MM.1S (cell line): Measurements from ENCODE around the gene SYNGR2.

Source experiments
- DNase-seq: peaks from one replicate; pipeline ENCODE4 v3.0.0-alpha.2; 2015
- H2AFZ ChIP-seq: fragments of 300-600 bp; sonication (generic); 2 replicates; pipeline ENCODE4 v1.6.0; 2016; ENCODE audit warnings: antibody characterized with exemption, low read length
- H3F3A ChIP-seq: fragments of 300-600 bp; sonication (generic); 2 replicates; pipeline ENCODE4 v1.6.1; 2016; ENCODE audit warnings: mild to moderate bottlenecking, antibody characterized with exemption, low read length, moderate library complexity, mixed read lengths; ENCODE audit not compliant: insufficient read depth
- H3K27ac ChIP-seq: fragments of 300-600 bp; sonication (generic); 2 replicates; pipeline ENCODE4 v1.5.1; 2016; ENCODE audit warnings: mild to moderate bottlenecking, low read length
- H3K27me3 ChIP-seq: fragments of 300-600 bp; sonication (generic); replicated peaks from 2 replicates; pipeline ENCODE4 v1.6.0; 2016; ENCODE audit warnings: low read length; ENCODE audit not compliant: insufficient read depth
- H3K36me3 ChIP-seq: fragments of 300-600 bp; sonication (generic); replicated peaks from 2 replicates; pipeline ENCODE4 v1.6.1; 2016; ENCODE audit warnings: mild to moderate bottlenecking, low read length, mixed read lengths; ENCODE audit not compliant: insufficient read depth
- H3K4me1 ChIP-seq: fragments of 300-600 bp; sonication (generic); 2 replicates; pipeline ENCODE4 v1.6.1; 2016; ENCODE audit warnings: low read length, mixed read lengths
- H3K4me2 ChIP-seq: fragments of 300-600 bp; sonication (generic); 2 replicates; pipeline ENCODE4 v1.6.0; 2016; ENCODE audit warnings: low read depth, low read length
- H3K4me3 ChIP-seq: fragments of 300-600 bp; sonication (generic); 2 replicates; pipeline ENCODE4 v1.5.1; 2016; ENCODE audit warnings: low read length, mixed read lengths
- H3K79me2 ChIP-seq: fragments of 300-600 bp; sonication (generic); 2 replicates; pipeline ENCODE4 v1.6.1; 2016; ENCODE audit warnings: mixed run types, low read length, mixed read lengths
- H3K9ac ChIP-seq: fragments of 300-600 bp; sonication (generic); 2 replicates; pipeline ENCODE4 v1.6.1; 2016; ENCODE audit warnings: low read length, mixed read lengths
- H3K9me2 ChIP-seq: fragments of 300-600 bp; sonication (generic); replicated peaks from 2 replicates; pipeline ENCODE4 v1.6.1; 2016; ENCODE audit warnings: mild to moderate bottlenecking, low read length, mixed read lengths; ENCODE audit not compliant: insufficient read depth
- H3K9me3 ChIP-seq: fragments of 300-600 bp; sonication (generic); replicated peaks from 2 replicates; pipeline ENCODE4 v1.6.1; 2016; ENCODE audit warnings: mild to moderate bottlenecking, low read length, mixed read lengths; ENCODE audit not compliant: insufficient read depth
- H4K20me1 ChIP-seq: fragments of 300-600 bp; sonication (generic); 2 replicates; pipeline ENCODE4 v1.6.1; 2016; ENCODE audit warnings: mild to moderate bottlenecking, low read length, moderate library complexity, mixed read lengths; ENCODE audit not compliant: insufficient read depth
- CTCF ChIP-seq: fragments of 300-600 bp; sonication (generic); IDR thresholded peaks from 2 replicates; pipeline ENCODE4 v1.5.1; 2016; ENCODE audit warnings: antibody characterized with exemption, low read length, mixed read lengths
- EZH2 ChIP-seq: fragments of 300-600 bp; sonication (generic); optimal IDR thresholded peaks from 2 replicates; pipeline ENCODE3; 2017; ENCODE audit warnings: low read depth, mild to moderate bottlenecking, antibody characterized with exemption, low read length, mixed read lengths
- EZH2phosphoT487 ChIP-seq: fragments of 300-600 bp; sonication (generic); IDR thresholded peaks from 2 replicates; pipeline ENCODE4 v1.6.1; 2018; ENCODE audit warnings: antibody characterized with exemption, low read length

Gene SYNGR2

GRCh38 chr17:78182504-78182903 lies 14.1 kb downstream of the SYNGR2 start:
- Histone ChIP-seq H3K4me1 (peaks cover 27% of the 10 kb centered on the region), H3K4me3 (no peak overlapping the region), H3K27ac (no peak overlapping the region), H3K9ac (no peak overlapping the region), H3F3A (peaks cover 19% of the 10 kb centered on the region), H3K4me2 (no peak overlapping the region), H4K20me1 (no peaks in the 10 kb centered on the region), H2AFZ (no peak overlapping the region), H3K27me3 (no peaks in the 10 kb centered on the region), H3K9me2 (no peaks in the 10 kb centered on the region), H3K36me3 (peaks cover 4% of the 10 kb centered on the region; the same call in 1 of the 2 replicates), H3K79me2 (peaks cover 73% of the 10 kb centered on the region), H3K9me3 (no peaks in the 10 kb centered on the region)
- no peak for DNase-seq
- TF ChIP-seq EZH2phosphoT487 (no peak), EZH2 (no peak), CTCF (no peak)

DNA sequence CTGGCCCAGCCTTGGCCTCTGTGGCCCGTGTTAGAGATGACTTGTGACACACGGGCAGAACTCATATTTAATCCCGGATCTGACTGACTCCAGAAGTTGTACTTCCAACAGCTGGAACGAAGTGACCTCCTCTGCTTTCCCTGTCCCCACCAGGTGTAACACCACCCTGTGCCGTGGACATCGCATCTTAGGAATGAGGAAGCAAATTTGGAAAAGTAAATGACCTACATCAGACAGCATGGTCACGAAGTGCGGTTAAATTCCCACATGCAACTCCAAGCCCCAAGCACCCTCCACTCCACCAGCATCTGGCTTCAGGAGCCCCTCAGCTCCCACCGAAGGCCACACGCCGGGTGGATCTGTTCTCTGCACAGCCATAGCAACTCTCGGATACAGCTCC lies 15.5 kb downstream of the SYNGR2 start:
- Histone ChIP-seq H3K4me1 (peaks cover 27% of the 10 kb centered on the region), H2AFZ (no peak overlapping the region), H3K4me2 (peak overlapping the region; percentile 9; the same call in 1 of the 2 replicates), H3K9me3 (no peaks in the 10 kb centered on the region), H3K4me3 (no peak overlapping the region), H4K20me1 (no peaks in the 10 kb centered on the region), H3K27me3 (no peaks in the 10 kb centered on the region), H3K9me2 (no peaks in the 10 kb centered on the region), H3K36me3 (peaks cover 4% of the 10 kb centered on the region; the same call in 1 of the 2 replicates), H3K9ac (no peak overlapping the region), H3K27ac (no peak overlapping the region), H3F3A (peaks cover 19% of the 10 kb centered on the region), H3K79me2 (peaks cover 82% of the 10 kb centered on the region)
- no peak for DNase-seq
- TF ChIP-seq CTCF (no peak), EZH2phosphoT487 (no peak), EZH2 (no peak)

DNA sequence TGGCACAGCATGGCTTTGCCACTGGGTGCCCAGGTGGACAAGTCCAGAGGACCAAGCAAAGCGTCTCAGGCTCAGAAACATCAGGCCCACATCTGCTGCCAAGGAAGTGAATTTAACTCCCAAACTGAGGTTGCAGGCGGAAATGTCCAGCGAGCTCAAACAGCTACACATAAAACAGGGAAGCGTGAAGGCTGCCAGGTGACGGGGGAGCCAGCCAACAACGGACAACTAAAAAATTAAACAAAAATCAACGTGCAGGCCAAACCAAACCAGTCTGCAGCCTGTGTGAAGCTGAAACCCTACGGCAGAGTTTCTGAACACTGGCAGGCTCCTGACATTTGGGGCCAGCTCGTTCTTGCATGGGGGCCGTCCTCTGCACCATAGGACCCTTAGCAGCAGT lies 16.0 kb downstream of the SYNGR2 start:
- Histone ChIP-seq H3K27ac (no peak overlapping the region), H3K9ac (no peak overlapping the region), H4K20me1 (no peaks in the 10 kb centered on the region), H3K4me3 (no peak overlapping the region), H3K9me2 (no peaks in the 10 kb centered on the region), H3F3A (peaks cover 15% of the 10 kb centered on the region), H3K36me3 (peaks cover under 1% of the 10 kb centered on the region; the same call in 1 of the 2 replicates), H3K79me2 (peaks cover 79% of the 10 kb centered on the region), H3K27me3 (no peaks in the 10 kb centered on the region), H3K4me2 (peak overlapping the region; percentile 9; the same call in 1 of the 2 replicates), H3K9me3 (no peaks in the 10 kb centered on the region), H2AFZ (no peak overlapping the region), H3K4me1 (peaks cover 27% of the 10 kb centered on the region)
- DNase-seq = no peak
- TF ChIP-seq CTCF = no peak
